ENCODE results near the gene PYCARD.

DNA sequence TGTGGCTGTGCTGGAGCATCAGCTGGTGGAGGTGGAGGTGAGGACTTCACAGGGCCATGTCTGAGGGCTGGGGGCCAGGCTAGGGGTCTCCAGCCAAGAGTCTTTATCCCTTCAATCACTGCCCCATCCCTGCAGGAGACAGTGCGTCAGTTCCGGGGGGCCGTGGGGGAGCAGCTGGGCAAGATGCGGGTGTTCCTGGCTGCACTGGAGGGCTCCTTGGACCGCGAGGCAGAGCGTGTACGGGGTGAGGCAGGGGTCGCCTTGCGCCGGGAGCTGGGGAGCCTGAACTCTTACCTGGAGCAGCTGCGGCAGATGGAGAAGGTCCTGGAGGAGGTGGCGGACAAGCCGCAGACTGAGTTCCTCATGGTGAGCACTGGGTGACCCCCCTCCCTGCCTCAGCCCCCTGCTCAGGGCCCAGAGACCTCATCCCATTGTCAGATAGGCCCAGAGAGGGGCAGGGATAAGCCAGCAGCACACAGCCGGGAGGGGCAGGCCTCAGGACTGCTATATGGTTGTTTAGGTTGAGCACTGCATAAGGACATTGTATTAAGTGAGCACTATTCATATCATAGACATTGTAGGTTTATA lies 16.7 kb upstream of the PYCARD start:
- no peak for TF ChIP-seq EZH2 (IDR thresholded peaks at IDR 0.05; ENCODE audit: borderline replicate concordance)
- TF ChIP-seq, protein P1, sequence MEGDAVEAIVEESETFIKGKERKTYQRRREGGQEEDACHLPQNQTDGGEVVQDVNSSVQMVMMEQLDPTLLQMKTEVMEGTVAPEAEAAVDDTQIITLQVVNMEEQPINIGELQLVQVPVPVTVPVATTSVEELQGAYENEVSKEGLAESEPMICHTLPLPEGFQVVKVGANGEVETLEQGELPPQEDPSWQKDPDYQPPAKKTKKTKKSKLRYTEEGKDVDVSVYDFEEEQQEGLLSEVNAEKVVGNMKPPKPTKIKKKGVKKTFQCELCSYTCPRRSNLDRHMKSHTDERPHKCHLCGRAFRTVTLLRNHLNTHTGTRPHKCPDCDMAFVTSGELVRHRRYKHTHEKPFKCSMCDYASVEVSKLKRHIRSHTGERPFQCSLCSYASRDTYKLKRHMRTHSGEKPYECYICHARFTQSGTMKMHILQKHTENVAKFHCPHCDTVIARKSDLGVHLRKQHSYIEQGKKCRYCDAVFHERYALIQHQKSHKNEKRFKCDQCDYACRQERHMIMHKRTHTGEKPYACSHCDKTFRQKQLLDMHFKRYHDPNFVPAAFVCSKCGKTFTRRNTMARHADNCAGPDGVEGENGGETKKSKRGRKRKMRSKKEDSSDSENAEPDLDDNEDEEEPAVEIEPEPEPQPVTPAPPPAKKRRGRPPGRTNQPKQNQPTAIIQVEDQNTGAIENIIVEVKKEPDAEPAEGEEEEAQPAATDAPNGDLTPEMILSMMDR (IDR thresholded peaks at IDR 0.05; ENCODE audit: poor library complexity): no peak
